Measurements from ENCODE around the gene BCL3. TPM values are rescaled to one million over a fixed set of nuclear protein-coding genes. Genes with fewer than 3 reads are reported as not detected.
A peak's percentile ranks its signal among the peaks of the same experiment; 100 is the strongest.

The BCL3 gene
- total and polyA plus RNA-seq, 2 of the 13 experiments (the other 11 are each of a cell fraction or from before 2014, with no cell fraction given) = 2.3 to 4.0 TPM

- intact Hi-C loops (cut with micrococcal nuclease; ENCODE audit: unreplicated experiment) = no loop called here
- 2% methylated on average over 18 of the region's 47 CpGs for WGBS (ENCODE audit: low lambda C conversion rate)
- TF ChIP-seq, protein P1, sequence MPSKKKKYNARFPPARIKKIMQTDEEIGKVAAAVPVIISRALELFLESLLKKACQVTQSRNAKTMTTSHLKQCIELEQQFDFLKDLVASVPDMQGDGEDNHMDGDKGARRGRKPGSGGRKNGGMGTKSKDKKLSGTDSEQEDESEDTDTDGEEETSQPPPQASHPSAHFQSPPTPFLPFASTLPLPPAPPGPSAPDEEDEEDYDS (CRISPR knock-in tag; IDR thresholded peaks at IDR 0.05) = 0 out of 2 replicates have a peak, but pooled peaks have one; percentile 9
- TF ChIP-seq MYC (CRISPR knock-in tag; IDR thresholded peaks at IDR 0.05; ENCODE audit: borderline replicate concordance) (peak; percentile 46; the same call in 1 of the 2 replicates), SNAPC2 (CRISPR knock-in tag; IDR thresholded peaks at IDR 0.05) (no peak), NRL (CRISPR knock-in tag; IDR thresholded peaks at IDR 0.05; ENCODE audit: borderline replicate concordance) (peak; percentile 30; the same call in 1 of the 2 replicates), SAP130 (CRISPR knock-in tag; IDR thresholded peaks at IDR 0.05; ENCODE audit: low read depth) (peak; percentile 57), ZFY (CRISPR knock-in tag; IDR thresholded peaks at IDR 0.05) (peak; percentile 60), ZFX (CRISPR knock-in tag; IDR thresholded peaks at IDR 0.05; ENCODE audit: low read depth) (peak; percentile 61), ZNF768 (CRISPR knock-in tag; IDR thresholded peaks at IDR 0.05) (peak; percentile 30; the same call in 1 of the 2 replicates), KLF11 (CRISPR knock-in tag; IDR thresholded peaks at IDR 0.05) (peak; percentile 43; the same call in 1 of the 2 replicates), AKAP8 (CRISPR knock-in tag; IDR thresholded peaks at IDR 0.05) (no peak), PHF21A (CRISPR knock-in tag; IDR thresholded peaks at IDR 0.05) (peak; percentile 41; the same call in 1 of the 2 replicates), TBL1XR1 (IDR thresholded peaks at IDR 0.05; ENCODE audit: borderline replicate concordance, low read length, partially characterized antibody) (no peak), ZNF619 (CRISPR knock-in tag; IDR thresholded peaks at IDR 0.05) (0 out of 2 replicates have a peak, but pooled peaks have one; percentile 52), HNF4G (IDR thresholded peaks at IDR 0.05; ENCODE audit: borderline replicate concordance, low read depth, low read length) (no peak), HNF4G (CRISPR knock-in tag; IDR thresholded peaks at IDR 0.05; ENCODE audit: borderline replicate concordance, low read depth) (no peak), ZBTB7B (CRISPR knock-in tag; IDR thresholded peaks at IDR 0.05) (peak; percentile 90), MEF2D (CRISPR knock-in tag; IDR thresholded peaks at IDR 0.05) (0 out of 2 replicates have a peak, but pooled peaks have one; percentile 35), HMGXB4 (CRISPR knock-in tag; IDR thresholded peaks at IDR 0.05; ENCODE audit: borderline replicate concordance in 1 of 2, low read depth in 1 of 2) (0 out of 4 replicates have a peak, but pooled peaks have one; percentile 35 to 62), POLR2A (IDR thresholded peaks at IDR 0.05; ENCODE audit: insufficient read depth in 1 of 2, low read depth in 2 of 2, low read length in 2 of 2) (0 out of 4 replicates have a peak, but pooled peaks of 1 of the 2 experiments have one; percentile 8)
- TF ChIP-seq, protein P2, sequence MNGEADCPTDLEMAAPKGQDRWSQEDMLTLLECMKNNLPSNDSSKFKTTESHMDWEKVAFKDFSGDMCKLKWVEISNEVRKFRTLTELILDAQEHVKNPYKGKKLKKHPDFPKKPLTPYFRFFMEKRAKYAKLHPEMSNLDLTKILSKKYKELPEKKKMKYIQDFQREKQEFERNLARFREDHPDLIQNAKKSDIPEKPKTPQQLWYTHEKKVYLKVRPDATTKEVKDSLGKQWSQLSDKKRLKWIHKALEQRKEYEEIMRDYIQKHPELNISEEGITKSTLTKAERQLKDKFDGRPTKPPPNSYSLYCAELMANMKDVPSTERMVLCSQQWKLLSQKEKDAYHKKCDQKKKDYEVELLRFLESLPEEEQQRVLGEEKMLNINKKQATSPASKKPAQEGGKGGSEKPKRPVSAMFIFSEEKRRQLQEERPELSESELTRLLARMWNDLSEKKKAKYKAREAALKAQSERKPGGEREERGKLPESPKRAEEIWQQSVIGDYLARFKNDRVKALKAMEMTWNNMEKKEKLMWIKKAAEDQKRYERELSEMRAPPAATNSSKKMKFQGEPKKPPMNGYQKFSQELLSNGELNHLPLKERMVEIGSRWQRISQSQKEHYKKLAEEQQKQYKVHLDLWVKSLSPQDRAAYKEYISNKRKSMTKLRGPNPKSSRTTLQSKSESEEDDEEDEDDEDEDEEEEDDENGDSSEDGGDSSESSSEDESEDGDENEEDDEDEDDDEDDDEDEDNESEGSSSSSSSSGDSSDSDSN (CRISPR knock-in tag; IDR thresholded peaks at IDR 0.05) = peak; percentile 53
Measured at GRCh38 chr19:44777715-44778347, 29.3 kb downstream of the BCL3 start, which contains the start of gene CBLC. Gene CBLC, plus strand, starts transcription at chr19:44777890. Its CDS starts 42 bp downstream, at chr19:44777932.

More at GRCh38 chr19:44777715-44778347, 29.3 kb downstream of the BCL3 start, which contains the start of gene CBLC:
- Histone ChIP-seq H4K20me1 (ENCODE audit: insufficient read depth, low read length) (no peaks in the 10 kb centered on the region), H3K27me3 (ENCODE audit: control insufficient read depth in 1 of 2, insufficient read depth in 2 of 2, low read length in 2 of 2) (no peaks in the 10 kb centered on the region), H3K36me3 (replicated peaks in 1 of 2; ENCODE audit: control insufficient read depth in 1 of 2, insufficient read depth in 2 of 2, low read length in 2 of 2) (no peaks in the 10 kb centered on the region), H3K79me2 (ENCODE audit: insufficient read depth, low read length) (no peaks in the 10 kb centered on the region), H3K27ac (ENCODE audit: extremely low read length, insufficient read depth, low read length) (peak within 1 kb of the TSS; percentile 44), H3K4me1 (ENCODE audit: insufficient read depth, low read length) (peaks cover 44% of the 10 kb centered on the region), H3K9me3 (ENCODE audit: low read length) (no peaks in the 10 kb centered on the region), H2AFZ (ENCODE audit: low read length) (no peak within 1 kb of the TSS), H3K9ac (ENCODE audit: insufficient read depth, low read depth, low read length) (0 out of 2 replicates have a peak within 1 kb of the TSS, but pooled peaks have one; percentile 49), H3K4me2 (ENCODE audit: low read depth, low read length) (peak within 1 kb of the TSS; percentile 67), H3K4me3 (replicated peaks in 1 of 3; ENCODE audit: insufficient read depth in 1 of 3, low read depth in 2 of 3, low read length in 3 of 3) (peak within 1 kb of the TSS; percentile 40 to 67 (median 48))
- DNase-seq (ENCODE audit: low spot score) = peak; percentile 68
- CTCF ChIA-PET (ENCODE audit: low intra/inter-chr PET ratio, low total read pairs) = interaction anchor here (1.2 kb wide), 1 partner anchor 67 kb away, joined by 7 read pairs; the partner anchor contains the start of gene NECTIN2
- FAIRE-seq = no peak
- ATAC-seq = peak; percentile 86
- in situ Hi-C loops (cut with HindIII; ENCODE audit: extremely low pct_ligation_motif_present, low pct_unique_long_range_greater_than_20kb) = loop anchor here (10.0 kb wide), 1 partner anchor 203 kb away; no protein-coding TSS in a partner anchor
- no TSS peak for BruUV-seq (replicated peaks)
- POLR2A ChIA-PET = interaction anchor here (0.5 to 1.8 kb wide), 4 partner anchors 29 to 88 kb away, joined by 3 to 4 read pairs (median 4); no protein-coding TSS in a partner anchor
